AG04450 (cell line): ENCODE results near the gene FAM83F. TPM values are rescaled to one million over a fixed set of nuclear protein-coding genes. Genes with fewer than 3 reads are reported as not detected.

Experiments
- CTCF ChIA-PET: fragments of 300-600, 350-600 bp; formaldehyde crosslinking; extraction: SDS; loops from one replicate; lab custom pipeline; 2022; ENCODE audit warnings: antibody characterized with exemption, inconsistent platforms; lab: Charles Lee
- POLR2A ChIA-PET: fragments of 350-600 bp; formaldehyde crosslinking; extraction: SDS; loops from one replicate; lab custom pipeline; 2021; ENCODE audit warnings: antibody characterized with exemption, inconsistent platforms; lab: Yijun Ruan, JAX
- DNase-seq: peaks from one replicate; pipeline ENCODE4 v3.0.0-alpha.2; 2011; ENCODE audit warnings: low read depth, low spot score
- H3K27ac ChIP-seq: one replicate; pipeline ENCODE4 v1.5.1; 2012; ENCODE audit warnings: low read depth, low read length, control low read depth
- H3K27me3 ChIP-seq: one replicate; pipeline ENCODE4 v1.6.0; 2012; ENCODE audit warnings: low read length; ENCODE audit not compliant: control insufficient read depth, insufficient read depth
- H3K4me3 ChIP-seq: 2 replicates; pipeline ENCODE4 v1.5.1; 2011; ENCODE audit warnings: mild to moderate bottlenecking, low read depth, low read length, control low read depth
- H3K9me3 ChIP-seq: 2 replicates; pipeline ENCODE4 v1.5.1; 2012; ENCODE audit warnings: low read length; ENCODE audit not compliant: control insufficient read depth, insufficient read depth
- CTCF ChIP-seq: IDR thresholded peaks from 2 replicates; pipeline ENCODE4 v1.5.1; 2011; ENCODE audit warnings: low read depth, low read length, control low read depth, inconsistent platforms
- polyA plus RNA-seq: library from polyadenylated mRNA; depleted of rRNA; stranded (reverse); fragments of >200 nt; gene quantifications from 2 replicates; pipeline ENCODE4 v1.2.3, GENCODE V29; 2011

Gene FAM83F
- polyA plus RNA-seq, 1 experiment: not detected

- no peak for TF ChIP-seq CTCF
- CTCF ChIA-PET: no interaction called here
- H3K4me3 ChIP-seq: no peak overlapping the region
- peaks cover 3% of the 10 kb centered on the region for H3K27me3 ChIP-seq
- POLR2A ChIA-PET: no interaction called here
- no peak overlapping the region for H3K27ac ChIP-seq
- DNase-seq: no peak
- H3K9me3 ChIP-seq: no peaks in the 10 kb centered on the region
Observed at GRCh38 chr22:39966470-39966869, 28.3 kb upstream of the FAM83F start.

- no peak overlapping the region for H3K27ac ChIP-seq
- no peak overlapping the region for H3K4me3 ChIP-seq
- DNase-seq: no peak
- H3K9me3 ChIP-seq: no peaks in the 10 kb centered on the region
- no peak for TF ChIP-seq CTCF
- H3K27me3 ChIP-seq: peaks cover 11% of the 10 kb centered on the region
- POLR2A ChIA-PET: no interaction called here
- CTCF ChIA-PET: no interaction called here
Observed at GRCh38 chr22:39967103-39967829, 27.5 kb upstream of the FAM83F start.

- no peak for TF ChIP-seq CTCF
- H3K4me3 ChIP-seq: no peak overlapping the region
- ChIA-PET CTCF (no interaction called here), POLR2A (no interaction called here)
- peaks cover 18% of the 10 kb centered on the region for H3K27me3 ChIP-seq
- H3K9me3 ChIP-seq: no peaks in the 10 kb centered on the region
- DNase-seq: no peak
- no peak overlapping the region for H3K27ac ChIP-seq
Observed at GRCh38 chr22:39967996-39968972, 26.5 kb upstream of the FAM83F start.

- CTCF ChIA-PET: interaction anchor here (1.0 kb wide), 1 partner anchor 54 kb away, joined by 3 read pairs; no protein-coding TSS in a partner anchor
- POLR2A ChIA-PET: no interaction called here
Observed at GRCh38 chr22:39970742-39971141, 24.0 kb upstream of the FAM83F start.

More at GRCh38 chr22:39970742-39971141, 24.0 kb upstream of the FAM83F start:
- H3K27me3 ChIP-seq: peaks cover 34% of the 10 kb centered on the region
- no peak overlapping the region for H3K27ac ChIP-seq
- H3K9me3 ChIP-seq: no peaks in the 10 kb centered on the region
- H3K4me3 ChIP-seq: no peak overlapping the region
- TF ChIP-seq CTCF: no peak
- no peak for DNase-seq
